ENCODE results near the gene PRIMA1.

PRIMA1 gene

GRCh38 chr14:93708800-93709199 lies 79.5 kb downstream of the PRIMA1 start:
- DNase-seq: no peak

- DNase-seq: peak; percentile 27
These were observed 80.0 kb downstream of the PRIMA1 start for GRCh38 chr14:93708311-93708734.

- no peak for DNase-seq
These were observed 80.8 kb downstream of the PRIMA1 start for GRCh38 chr14:93707475-93707874.

- no peak for DNase-seq
These were observed 81.8 kb downstream of the PRIMA1 start for GRCh38 chr14:93706360-93706955.

GRCh38 chr14:93705513-93706156 lies 82.7 kb downstream of the PRIMA1 start:
- DNase-seq: no peak

GRCh38 chr14:93703941-93704340 lies 84.3 kb downstream of the PRIMA1 start:
- DNase-seq: no peak

GRCh38 chr14:93702946-93703345 lies 85.3 kb downstream of the PRIMA1 start:
- DNase-seq: no peak

GRCh38 chr14:93701562-93701961 lies 86.7 kb downstream of the PRIMA1 start:
- DNase-seq: no peak

GRCh38 chr14:93700928-93701327 lies 87.4 kb downstream of the PRIMA1 start:
- no peak for DNase-seq

- DNase-seq: no peak
These were observed 94.4 kb downstream of the PRIMA1 start for GRCh38 chr14:93693914-93694313.

- DNase-seq: no peak
These were observed 97.1 kb downstream of the PRIMA1 start for GRCh38 chr14:93691042-93691780.

- no peak for DNase-seq
These were observed 98.1 kb downstream of the PRIMA1 start for GRCh38 chr14:93690146-93690545.

GRCh38 chr14:93688820-93689219 lies 99.5 kb downstream of the PRIMA1 start:
- no peak for DNase-seq

- peak; percentile 5 for DNase-seq
These were observed 100.0 kb downstream of the PRIMA1 start for GRCh38 chr14:93688239-93688666.

GRCh38 chr14:93686268-93686667 lies 102.0 kb downstream of the PRIMA1 start:
- no peak for DNase-seq

GRCh38 chr14:93685121-93685895 lies 103.0 kb downstream of the PRIMA1 start:
- DNase-seq: no peak

- peak; percentile 42 for DNase-seq
These were observed 105.1 kb downstream of the PRIMA1 start for GRCh38 chr14:93683226-93683625.

- DNase-seq: no peak
These were observed 105.8 kb downstream of the PRIMA1 start for GRCh38 chr14:93682459-93682858.

- no peak for DNase-seq
These were observed 111.8 kb downstream of the PRIMA1 start for GRCh38 chr14:93676416-93676958.

GRCh38 chr14:93675651-93676050 lies 112.6 kb downstream of the PRIMA1 start:
- no peak for DNase-seq

GRCh38 chr14:93674343-93674742 lies 113.9 kb downstream of the PRIMA1 start:
- no peak for DNase-seq

- DNase-seq: no peak
These were observed 118.7 kb downstream of the PRIMA1 start for GRCh38 chr14:93669632-93670031.
